Upper lobe of right lung (tissue), 1 donor: ENCODE results near the gene ZBTB7C. TPM values are rescaled to one million over a fixed set of nuclear protein-coding genes. Genes with fewer than 3 reads are reported as not detected.

Experiments used
- ATAC-seq: fragments of 200-7000 bp; cut with Tn5 transposase; one replicate; pipeline ENCODE4 v1.9.1; 2020; ENCODE audit warnings: mild to moderate bottlenecking, moderate library complexity
- DNase-seq: peaks from one replicate; pipeline ENCODE4 v3.0.0-alpha.2; 2020
- H3K27ac ChIP-seq: fragments of 200-600 bp; one replicate; pipeline ENCODE4 v1.8.0; 2022
- H3K27me3 ChIP-seq: fragments of 200-600 bp; one replicate; pipeline ENCODE4 v1.8.0; 2022; ENCODE audit warnings: mild to moderate bottlenecking
- H3K36me3 ChIP-seq: fragments of 200-600 bp; one replicate; pipeline ENCODE4 v1.8.0; 2022
- H3K4me1 ChIP-seq: fragments of 200-600 bp; one replicate; pipeline ENCODE4 v1.8.0; 2022
- H3K4me3 ChIP-seq: fragments of 200-600 bp; one replicate; pipeline ENCODE4 v1.8.0; 2022; ENCODE audit warnings: mild to moderate bottlenecking
- H3K9me3 ChIP-seq: fragments of 200-600 bp; one replicate; pipeline ENCODE4 v1.8.0; 2022
- intact Hi-C: fragments of 100-400 bp; cut with DNase I; formaldehyde crosslinking; loops from one replicate; pipeline ENCODE4 v1.11.0; 2022
- total RNA-seq: library from RNA; stranded (reverse); fragmentation: NEBNext Ultra II Directional; extraction: Animal tissue kit (Norgen Biotek cat#: 25700); gene quantifications from one replicate; pipeline ENCODE4 v1.2.1, GENCODE V29; 2021
- TF ChIP-seq, protein P1 (sequence below): fragments of 200-600 bp; IDR thresholded peaks from one replicate; pipeline ENCODE4 v1.8.0; 2022; ENCODE audit warnings: antibody characterized with exemption
- donor health status: DM: no; HTN: yes; CAD: no; lungs with severe emphysema.

Gene ZBTB7C
- total RNA-seq, 1 donor from 2014 or later, result 17.7 TPM

DNA sequence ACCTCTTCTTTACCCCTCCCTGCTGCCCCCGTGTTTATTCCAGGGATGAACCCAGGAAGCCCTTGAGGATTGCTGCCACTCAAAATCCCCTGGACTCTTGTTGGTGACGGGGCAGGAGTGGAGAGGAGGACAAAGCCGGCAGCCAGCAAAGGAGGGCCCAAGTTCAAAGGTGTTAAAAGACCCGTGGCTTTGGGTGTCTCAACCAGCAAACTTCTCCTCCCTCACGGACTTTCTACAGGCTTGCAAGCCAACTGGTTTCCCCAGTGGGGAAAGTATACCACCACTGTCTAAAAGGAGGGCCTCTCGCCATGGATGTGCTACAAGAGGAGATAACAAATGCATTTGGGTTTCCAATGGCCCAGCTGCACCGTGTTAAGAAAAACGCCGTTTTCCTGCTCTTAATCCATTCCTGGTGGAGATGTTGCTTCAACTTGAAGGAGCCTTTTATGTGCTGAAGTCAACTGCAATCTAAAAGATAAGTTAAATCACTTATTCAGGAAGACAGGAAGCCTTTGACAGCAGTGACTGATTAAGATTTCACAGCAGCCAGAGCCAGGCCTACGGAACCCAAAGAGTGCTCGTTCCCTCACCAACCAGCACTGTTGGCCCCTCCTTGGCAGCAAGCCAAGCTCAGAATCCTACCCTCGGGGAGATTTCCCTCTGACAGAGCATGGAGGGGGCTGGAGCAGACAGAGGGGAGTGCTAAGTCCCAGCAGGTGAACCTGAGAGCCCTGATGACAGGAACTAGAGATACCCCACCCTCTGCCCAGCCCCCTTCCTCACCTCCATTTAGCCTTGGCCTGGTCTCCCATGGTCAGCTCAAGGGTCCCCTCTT is 57.8 kb downstream of the ZBTB7C start:
- H3K4me1 ChIP-seq, result no peaks in the 10 kb centered on the region
- H3K36me3 ChIP-seq, result no peaks in the 10 kb centered on the region
- no peak overlapping the region for H3K4me3 ChIP-seq
- H3K27ac ChIP-seq, result no peak overlapping the region
- intact Hi-C loops, result no loop called here
- DNase-seq (no peak), ATAC-seq (no peak)
- H3K9me3 ChIP-seq, result no peaks in the 10 kb centered on the region
- TF ChIP-seq, protein P1, sequence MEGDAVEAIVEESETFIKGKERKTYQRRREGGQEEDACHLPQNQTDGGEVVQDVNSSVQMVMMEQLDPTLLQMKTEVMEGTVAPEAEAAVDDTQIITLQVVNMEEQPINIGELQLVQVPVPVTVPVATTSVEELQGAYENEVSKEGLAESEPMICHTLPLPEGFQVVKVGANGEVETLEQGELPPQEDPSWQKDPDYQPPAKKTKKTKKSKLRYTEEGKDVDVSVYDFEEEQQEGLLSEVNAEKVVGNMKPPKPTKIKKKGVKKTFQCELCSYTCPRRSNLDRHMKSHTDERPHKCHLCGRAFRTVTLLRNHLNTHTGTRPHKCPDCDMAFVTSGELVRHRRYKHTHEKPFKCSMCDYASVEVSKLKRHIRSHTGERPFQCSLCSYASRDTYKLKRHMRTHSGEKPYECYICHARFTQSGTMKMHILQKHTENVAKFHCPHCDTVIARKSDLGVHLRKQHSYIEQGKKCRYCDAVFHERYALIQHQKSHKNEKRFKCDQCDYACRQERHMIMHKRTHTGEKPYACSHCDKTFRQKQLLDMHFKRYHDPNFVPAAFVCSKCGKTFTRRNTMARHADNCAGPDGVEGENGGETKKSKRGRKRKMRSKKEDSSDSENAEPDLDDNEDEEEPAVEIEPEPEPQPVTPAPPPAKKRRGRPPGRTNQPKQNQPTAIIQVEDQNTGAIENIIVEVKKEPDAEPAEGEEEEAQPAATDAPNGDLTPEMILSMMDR, result no peak
- no peaks in the 10 kb centered on the region for H3K27me3 ChIP-seq

DNA sequence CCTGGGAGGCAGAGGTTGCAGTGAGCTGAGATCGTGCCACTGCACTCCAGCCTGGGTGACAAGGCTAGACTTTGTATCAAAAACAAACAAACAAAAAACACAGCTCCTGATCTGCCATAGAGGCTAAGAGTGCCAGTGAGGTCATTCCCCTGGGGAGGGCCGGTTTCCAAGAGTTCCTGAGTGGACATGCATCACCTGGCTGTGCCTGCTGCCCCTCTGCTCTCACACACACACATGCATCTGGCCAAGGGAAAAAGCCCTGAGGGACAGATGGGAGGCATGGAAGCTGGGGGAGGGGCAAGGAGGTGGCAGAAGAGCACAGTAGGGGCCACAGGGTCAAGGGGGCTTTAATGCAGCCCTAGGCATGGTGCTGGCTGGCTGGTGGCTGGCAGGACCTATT is 60.4 kb downstream of the ZBTB7C start:
- intact Hi-C loops, result no loop called here
- H3K4me3 ChIP-seq, result no peak overlapping the region
- peak; percentile 11 for ATAC-seq
- DNase-seq, result no peak
- no peak overlapping the region for H3K27ac ChIP-seq
- H3K36me3 ChIP-seq, result no peaks in the 10 kb centered on the region
- TF ChIP-seq, protein P1, result no peak
- no peaks in the 10 kb centered on the region for H3K9me3 ChIP-seq
- no peaks in the 10 kb centered on the region for H3K4me1 ChIP-seq
- no peaks in the 10 kb centered on the region for H3K27me3 ChIP-seq

DNA sequence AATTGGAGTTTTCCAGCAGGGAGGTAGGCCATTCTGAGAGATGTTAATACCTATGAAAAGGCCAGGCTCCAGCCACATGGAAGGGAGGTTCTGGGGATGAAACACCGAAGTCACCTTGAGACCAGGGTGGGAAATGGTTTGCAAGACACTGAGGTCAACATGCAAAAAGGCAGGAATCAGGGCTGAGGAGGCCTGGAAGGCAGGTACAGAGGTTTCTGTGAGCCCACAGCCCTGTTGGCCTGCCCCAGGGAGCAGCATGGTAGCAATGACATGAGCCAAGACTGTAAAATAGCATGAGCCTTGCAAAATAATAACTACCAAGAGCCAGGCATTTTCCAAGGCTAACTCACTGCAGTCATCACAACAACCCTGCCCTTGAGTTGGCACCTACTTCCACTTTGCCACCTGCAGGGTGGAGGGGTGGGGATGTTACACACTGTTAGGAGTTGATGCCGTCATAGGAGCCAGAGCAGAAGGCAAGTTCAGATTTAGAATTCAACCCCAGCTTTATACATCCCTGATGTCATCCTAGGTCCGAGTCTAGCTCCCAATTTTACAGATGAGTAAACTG is 61.3 kb downstream of the ZBTB7C start:
- H3K4me3 ChIP-seq, result no peak overlapping the region
- intact Hi-C loops, result no loop called here
- H3K27ac ChIP-seq, result no peak overlapping the region
- H3K36me3 ChIP-seq, result no peaks in the 10 kb centered on the region
- no peaks in the 10 kb centered on the region for H3K27me3 ChIP-seq
- ATAC-seq, result no peak
- no peaks in the 10 kb centered on the region for H3K9me3 ChIP-seq
- TF ChIP-seq, protein P1, result no peak
- H3K4me1 ChIP-seq, result no peaks in the 10 kb centered on the region
- DNase-seq, result no peak

DNA sequence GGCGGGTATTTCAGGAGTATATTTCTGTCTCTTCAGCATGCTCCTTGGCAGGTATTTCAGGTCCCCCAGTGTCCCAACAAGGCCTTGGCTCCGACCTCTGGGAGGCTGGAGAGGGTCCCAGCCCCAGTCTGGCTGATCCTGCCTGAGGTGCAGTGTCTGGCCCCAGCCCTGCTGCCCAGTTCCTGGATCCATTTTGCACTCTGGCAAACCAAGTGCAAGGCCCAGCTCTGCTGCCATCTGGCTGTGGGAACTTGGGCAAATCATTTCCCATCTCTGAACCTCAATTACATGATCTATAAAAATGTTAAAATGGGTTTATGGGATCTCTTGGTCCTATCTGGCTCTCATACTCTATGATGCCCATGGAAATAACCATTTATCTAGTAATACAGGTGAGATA is 63.6 kb downstream of the ZBTB7C start:
- intact Hi-C loops, result no loop called here
- Histone ChIP-seq H3K27me3 (no peaks in the 10 kb centered on the region), H3K27ac (no peak overlapping the region), H3K36me3 (no peaks in the 10 kb centered on the region), H3K9me3 (no peaks in the 10 kb centered on the region), H3K4me3 (no peak overlapping the region), H3K4me1 (peaks cover 6% of the 10 kb centered on the region)
- DNase-seq (no peak), ATAC-seq (no peak)
- TF ChIP-seq, protein P1, result peak; percentile 28

DNA sequence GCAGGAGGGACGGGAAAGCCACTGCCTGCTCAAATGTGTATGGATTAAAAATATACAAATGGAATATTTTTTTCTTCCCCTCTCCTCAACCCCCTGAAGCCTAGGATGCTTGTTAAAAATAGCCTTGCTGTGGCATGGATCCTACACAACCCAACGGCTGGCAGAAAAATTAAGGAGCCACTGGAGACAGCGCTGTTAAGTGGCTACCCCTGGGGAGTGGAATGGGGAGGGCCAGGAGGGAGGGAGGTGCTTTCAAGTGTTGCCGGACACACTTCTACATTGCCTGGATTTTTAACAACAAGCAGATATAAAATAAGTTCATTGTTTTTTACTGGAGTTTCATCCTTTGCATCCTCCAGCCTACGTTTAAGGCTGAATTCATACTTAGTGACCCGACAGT is 66.6 kb downstream of the ZBTB7C start:
- intact Hi-C loops, result no loop called here
- peak overlapping the region; percentile 5 for H3K4me3 ChIP-seq
- H3K9me3 ChIP-seq, result no peaks in the 10 kb centered on the region
- TF ChIP-seq, protein P1, result no peak
- ATAC-seq, result peak; percentile 81
- H3K4me1 ChIP-seq, result peaks cover 6% of the 10 kb centered on the region
- H3K27ac ChIP-seq, result peak overlapping the region; percentile 60
- no peaks in the 10 kb centered on the region for H3K36me3 ChIP-seq
- DNase-seq, result no peak
- no peaks in the 10 kb centered on the region for H3K27me3 ChIP-seq
